H1 (cell line): ENCODE data around the gene RETREG3. TPM values are rescaled to one million over a fixed set of nuclear protein-coding genes. Genes with fewer than 3 reads are reported as not detected.

Experiments used
- CTCF ChIA-PET: fragments of 300-600 bp; sonication (Branson Sonifier 250); formaldehyde crosslinking; loops from one replicate; lab custom pipeline; 2021; ENCODE audit not compliant: partially characterized antibody; lab: Charles Lee
- POLR2A ChIA-PET: fragments of 300-600 bp; sonication (Branson Sonifier 250); formaldehyde crosslinking; loops from one replicate; lab custom pipeline; 2021; ENCODE audit warnings: inconsistent platforms; ENCODE audit not compliant: partially characterized antibody; lab: Charles Lee
- DNase-seq, 2 experiments: peaks; one replicate each; pipeline versions ENCODE4 v3.0.0 to v3.0.0-alpha.2; 2010 to 2022; ENCODE audit warnings: low spot score in 2 of 2, low read depth in 1 of 2, mixed read lengths in 1 of 2
- FAIRE-seq: peaks from 2 replicates; lab custom pipeline; 2011; peaks lifted over from hg19 to GRCh38; lab: Jason Lieb, UNC
- H2AFZ ChIP-seq: 2 replicates; pipeline ENCODE4 v1.8.1; 2012; ENCODE audit warnings: low read length, inconsistent platforms
- H2AK5ac ChIP-seq: 2 replicates; pipeline ENCODE4 v1.6.1; 2013; ENCODE audit warnings: low read depth, low read length
- H2BK120ac ChIP-seq: replicated peaks from 2 replicates; pipeline ENCODE3; 2013; ENCODE audit warnings: low read depth, low read length, inconsistent platforms
- H2BK12ac ChIP-seq: 2 replicates; pipeline ENCODE4 v1.6.1; 2013; ENCODE audit warnings: low read depth, low read length
- H2BK15ac ChIP-seq: 2 replicates; pipeline ENCODE4 v1.6.1; 2013; ENCODE audit warnings: low read length
- H2BK20ac ChIP-seq: 2 replicates; pipeline ENCODE4 v1.6.1; 2013; ENCODE audit warnings: low read length
- H2BK5ac ChIP-seq: 2 replicates; pipeline ENCODE4 v1.6.1; 2013; ENCODE audit warnings: low read depth, low read length
- H3K14ac ChIP-seq: 2 replicates; pipeline ENCODE4 v1.6.1; 2013; ENCODE audit warnings: inconsistent platforms; ENCODE audit not compliant: insufficient read length
- H3K18ac ChIP-seq: 2 replicates; pipeline ENCODE4 v1.6.1; 2013; ENCODE audit warnings: low read length; ENCODE audit errors: extremely low read depth
- H3K23ac ChIP-seq: 2 replicates; pipeline ENCODE4 v1.6.1; 2013; ENCODE audit warnings: inconsistent platforms; ENCODE audit not compliant: insufficient read length
- H3K23me2 ChIP-seq: 2 replicates; pipeline ENCODE4 v1.6.1; 2013; ENCODE audit warnings: low read depth, low read length
- H3K27ac ChIP-seq: 2 replicates; pipeline ENCODE4 v1.6.1; 2011; ENCODE audit warnings: low read depth, low read length, inconsistent platforms
- H3K27me3 ChIP-seq, 4 experiments: replicated peaks in 1 of 4; 1 replicate in 1 of 4; 2 replicates in 3 of 4; pipeline versions ENCODE4 v1.6.1 to v1.8.1; 2011 to 2013; ENCODE audit warnings: low read length in 3 of 4, mild to moderate bottlenecking in 3 of 4, inconsistent platforms in 2 of 4, mixed read lengths in 2 of 4, moderate library complexity in 1 of 4; ENCODE audit not compliant: control insufficient read depth in 3 of 4, insufficient read depth in 3 of 4; ENCODE audit errors: extremely low read depth in 1 of 4
- H3K36me3 ChIP-seq, 4 experiments: 2 replicates each; pipeline versions ENCODE4 v1.6.1 to v1.8.1; 2011 to 2013; ENCODE audit warnings: mild to moderate bottlenecking in 4 of 4, low read length in 3 of 4, moderate library complexity in 2 of 4, control low read depth in 1 of 4, inconsistent platforms in 1 of 4; ENCODE audit not compliant: insufficient read depth in 4 of 4, control insufficient read depth in 2 of 4
- H3K4ac ChIP-seq: replicated peaks from 2 replicates; pipeline ENCODE3; 2013; ENCODE audit warnings: low read length, low read depth, mixed read lengths, inconsistent platforms; ENCODE audit not compliant: insufficient read length
- H3K4me1 ChIP-seq, 4 experiments: replicated peaks in 1 of 4; 1 replicate in 1 of 4; 2 replicates in 3 of 4; pipeline versions ENCODE4 v1.6.1 to v1.8.1; 2011 to 2013; ENCODE audit warnings: low read length in 3 of 4, inconsistent platforms in 2 of 4, mixed read lengths in 1 of 4; ENCODE audit not compliant: insufficient read depth in 4 of 4, control insufficient read depth in 3 of 4
- H3K4me2 ChIP-seq, 2 experiments: 2 replicates each; pipeline versions ENCODE4 v1.6.1 to v1.8.1; 2011 to 2013; ENCODE audit warnings: low read depth in 2 of 2, low read length in 2 of 2, control low read depth in 1 of 2, inconsistent platforms in 1 of 2, mild to moderate bottlenecking in 1 of 2; ENCODE audit not compliant: insufficient read depth in 1 of 2
- H3K4me3 ChIP-seq, 4 experiments: fragments of 200-600, 300-600 bp in 1 of 4; sonication (generic), shearing (Covaris generic), sonication (Bioruptor Twin) in 1 of 4; 2 replicates each; pipeline versions ENCODE4 v1.5.1 to v1.8.1; 2011 to 2016; ENCODE audit warnings: low read length in 4 of 4, low read depth in 3 of 4, control low read depth in 2 of 4, inconsistent platforms in 2 of 4, mild to moderate bottlenecking in 2 of 4, mixed read lengths in 1 of 4, moderate library complexity in 1 of 4; ENCODE audit not compliant: insufficient read depth in 2 of 4; ENCODE audit errors: extremely low read depth in 1 of 4
- H3K56ac ChIP-seq: replicated peaks from 2 replicates; pipeline ENCODE3; 2013; ENCODE audit warnings: low read depth, mild to moderate bottlenecking, mixed read lengths, low read length, inconsistent platforms; ENCODE audit not compliant: insufficient read length
- H3K79me1 ChIP-seq: 2 replicates; pipeline ENCODE4 v1.6.1; 2013; ENCODE audit warnings: low read depth, low read length, control low read depth
- H3K79me2 ChIP-seq, 2 experiments: 2 replicates each; pipeline versions ENCODE4 v1.6.1 to v1.8.1; 2012 to 2013; ENCODE audit warnings: low read length in 2 of 2, mild to moderate bottlenecking in 2 of 2, inconsistent platforms in 1 of 2; ENCODE audit not compliant: insufficient read depth in 2 of 2, control insufficient read depth in 1 of 2
- H3K9ac ChIP-seq, 4 experiments: replicated peaks in 1 of 4; 1 replicate in 1 of 4; 2 replicates in 3 of 4; pipeline versions ENCODE4 v1.6.1 to v1.8.1; 2011 to 2013; ENCODE audit warnings: low read depth in 3 of 4, low read length in 3 of 4, control low read depth in 2 of 4, mild to moderate bottlenecking in 2 of 4, moderate library complexity in 2 of 4, inconsistent platforms in 1 of 4; ENCODE audit errors: extremely low read depth in 1 of 4
- H3K9me3 ChIP-seq, 2 experiments: 2 replicates each; pipeline versions ENCODE4 v1.6.1 to v1.8.1; 2012 to 2013; ENCODE audit warnings: mild to moderate bottlenecking in 2 of 2, moderate library complexity in 2 of 2, control low read depth in 1 of 2, inconsistent platforms in 1 of 2, low read depth in 1 of 2, low read length in 1 of 2, mixed read lengths in 1 of 2; ENCODE audit not compliant: insufficient read depth in 2 of 2
- H4K20me1 ChIP-seq, 2 experiments: replicated peaks in 1 of 2; 2 replicates each; pipeline versions ENCODE3 to v1.8.1; 2011 to 2013; ENCODE audit warnings: inconsistent platforms in 2 of 2, low read length in 2 of 2, mild to moderate bottlenecking in 1 of 2; ENCODE audit not compliant: insufficient read depth in 2 of 2, control insufficient read depth in 1 of 2
- H4K5ac ChIP-seq: 2 replicates; pipeline ENCODE4 v1.6.1; 2013; ENCODE audit warnings: low read length, low read depth, mixed read lengths, inconsistent platforms; ENCODE audit not compliant: insufficient read length
- H4K8ac ChIP-seq: 2 replicates; pipeline ENCODE4 v1.8.0; 2013; ENCODE audit warnings: mild to moderate bottlenecking, moderate library complexity, low read length, inconsistent platforms; ENCODE audit not compliant: insufficient read depth; ENCODE audit errors: extremely low read depth
- H4K91ac ChIP-seq: replicated peaks from 2 replicates; pipeline ENCODE3; 2013; ENCODE audit warnings: low read length, mixed read lengths, inconsistent platforms; ENCODE audit not compliant: insufficient read length
- ASH2L ChIP-seq: fragments of 200-600, 300-600 bp; sonication (generic); IDR thresholded peaks from one replicate; pipeline ENCODE4 v1.7.1; 2017; ENCODE audit warnings: low read length
- ATF3 ChIP-seq: IDR thresholded peaks from 2 replicates; pipeline ENCODE4 v1.6.1; 2011; ENCODE audit warnings: low read depth, mild to moderate bottlenecking, low read length; ENCODE audit not compliant: insufficient read depth
- KDM4A ChIP-seq: IDR thresholded peaks from one replicate; pipeline ENCODE4 v1.7.1; 2012; ENCODE audit warnings: low read depth, mild to moderate bottlenecking, moderate library complexity, low read length, inconsistent platforms; ENCODE audit not compliant: severe bottlenecking
- MAX ChIP-seq: IDR thresholded peaks from 2 replicates; pipeline ENCODE4 v1.6.1; 2012; ENCODE audit warnings: inconsistent platforms
- POLR2AphosphoS5 ChIP-seq: IDR thresholded peaks from 2 replicates; pipeline ENCODE4 v1.6.1; 2011; ENCODE audit warnings: low read depth, low read length
- SIN3A ChIP-seq, 2 experiments: IDR thresholded peaks in 1 of 2; conservative IDR thresholded peaks in 1 of 2; 2 replicates each; pipeline ENCODE4 v1.6.1; 2011 to 2012; ENCODE audit warnings: low read length in 2 of 2, improper control_type of control experiment in 1 of 2, low read depth in 1 of 2, mild to moderate bottlenecking in 1 of 2
- TAF7 ChIP-seq: optimal IDR thresholded peaks from 2 replicates; pipeline ENCODE3; 2011; ENCODE audit warnings: low read depth, mild to moderate bottlenecking, inconsistent platforms, low read length, moderate library complexity, borderline replicate concordance
- TBP ChIP-seq: IDR thresholded peaks from 2 replicates; pipeline ENCODE4 v1.6.1; 2011; ENCODE audit warnings: low read depth, low read length, improper control_type of control experiment
- USF2 ChIP-seq: IDR thresholded peaks from 2 replicates; pipeline ENCODE4 v1.6.1; 2011; ENCODE audit warnings: low read length, improper control_type of control experiment
- YY1 ChIP-seq: IDR thresholded peaks from 2 replicates; pipeline ENCODE4 v1.6.1; 2011; ENCODE audit warnings: low read depth, mild to moderate bottlenecking, low read length
- WGBS, 2 experiments: shearing (Covaris generic) in 1 of 2; methylation state at CpG; one replicate each; pipeline versions ENCODE4 v1.1.6 to v1.1.7; 2013 to 2015; ENCODE audit warnings: low lambda C conversion rate in 2 of 2, mixed read lengths in 2 of 2, inconsistent platforms in 1 of 2, low coverage in 1 of 2, missing lambda C conversion rate in 1 of 2; ENCODE audit not compliant: insufficient replicate concordance in 2 of 2, insufficient coverage in 1 of 2, insufficient read length in 1 of 2; ENCODE audit errors: extremely low coverage in 1 of 2, missing lambda C conversion rate in 1 of 2; 5-methylcytosine and 5-hydroxymethylcytosine counted together
- polyA plus RNA-seq, 7 experiments: library from polyadenylated mRNA; depleted of rRNA in 3 of 7; stranded (reverse) in 5 of 7; unstranded in 2 of 7; fragments of >200 nt in 5 of 7; fragments of 200-250 nt in 2 of 7; gene quantifications; 1 replicate in 5 of 7; 2 replicates in 1 of 7; 4 replicates in 1 of 7; pipeline versions ENCODE4 v1.2.1 to v1.2.3, GENCODE V29; 2011 to 2013; ENCODE audit warnings: missing spikeins in 2 of 7, mixed read lengths in 2 of 7
- total RNA-seq: library from RNA; stranded (reverse); fragmentation: NEBNext Ultra II Directional; extraction: Animal tissue kit (Norgen Biotek cat#: 25700); gene quantifications from 2 replicates; pipeline ENCODE4 v1.2.1, GENCODE V29; 2021

Gene RETREG3
- total and polyA plus RNA-seq, 2 of the 8 experiments (the other 6 are each of a cell fraction or from before 2014, with no cell fraction given) = 23.7 to 42.6 TPM

- Histone ChIP-seq H2BK120ac (peak within 1 kb of the TSS; percentile 56), H2AFZ (0 out of 2 replicates have a peak within 1 kb of the TSS, but pooled peaks have one; percentile 3), H3K4me1 (peaks cover 0 to 15% (median 13%) of the 10 kb centered on the region in 4 experiments; a peak in 6 of 7 replicates), H3K4me2 (peak within 1 kb of the TSS; percentile 94 to 95), H3K23me2 (peaks cover 9% of the 10 kb centered on the region), H2BK12ac (peak within 1 kb of the TSS; percentile 96; the same call in 1 of the 2 replicates), H3K14ac (no peak within 1 kb of the TSS), H2BK5ac (peak within 1 kb of the TSS; percentile 93), H3K27ac (peak within 1 kb of the TSS; percentile 66), H3K4me3 (peak within 1 kb of the TSS; percentile 50 to 72 (median 62)), H3K9ac (peak within 1 kb of the TSS; percentile 56 to 88 (median 66)), H4K20me1 (peaks cover 1 to 2% of the 10 kb centered on the region in 2 experiments), H3K36me3 (peaks cover 0 to 6% (median 2%) of the 10 kb centered on the region in 4 experiments; a peak in 2 of 8 replicates), H3K23ac (no peak within 1 kb of the TSS), H2BK15ac (peak within 1 kb of the TSS; percentile 75; the same call in 1 of the 2 replicates), H3K4ac (peak within 1 kb of the TSS; percentile 97), H3K56ac (peak within 1 kb of the TSS; percentile 34), H3K79me1 (no peaks in the 10 kb centered on the region; the same call in 1 of the 2 replicates), H3K79me2 (no peaks in the 10 kb centered on the region), H4K5ac (peak within 1 kb of the TSS; percentile 70), H2AK5ac (peak within 1 kb of the TSS; percentile 70; the same call in 1 of the 2 replicates), H3K9me3 (no peaks in the 10 kb centered on the region), H3K27me3 (peaks cover 0 to 6% (median 0%) of the 10 kb centered on the region in 4 experiments; a peak in 2 of 7 replicates), H3K18ac (peak within 1 kb of the TSS; percentile 96), H2BK20ac (peak within 1 kb of the TSS; percentile 80; the same call in 1 of the 2 replicates), H4K91ac (peak within 1 kb of the TSS; percentile 45), H4K8ac (peak within 1 kb of the TSS; percentile 95)
- 3% methylated on average over 29 of the region's 40 CpGs; no CpG with 5 or more reads in 1 of the 2 experiments for WGBS, 2 experiments
- POLR2A ChIA-PET = interaction anchor here (0.8 to 4.3 kb wide), 12 partner anchors 9 to 263 kb away, joined by 3 to 43 read pairs (median 4); partner anchors contain the start of genes CAVIN1, CNTD1, COA3 and COASY
- CTCF ChIA-PET = interaction anchor here (1.0 to 5.1 kb wide), 5 partner anchors 9 to 19 kb away, joined by 4 to 28 read pairs (median 10); no protein-coding TSS in a partner anchor
- FAIRE-seq (no peak), DNase-seq (peak in 1 of 2 experiments; percentile 93)
- TF ChIP-seq TBP (peak; percentile 20; the same call in 1 of the 2 replicates), KDM4A (peak; percentile 54), SIN3A (conservative IDR thresholded peaks at IDR 0.05 in 1 of 2, IDR thresholded peaks at IDR 0.05 in 1 of 2; ENCODE audit: low read depth in 1 of 2, low read length in 2 of 2) (peak; percentile 11 to 68; a peak in 2 of 4 replicates), YY1 (no peak), ATF3 (peak; percentile 73; the same call in 1 of the 2 replicates), TAF7 (peak; percentile 16), MAX (peak; percentile 80), POLR2AphosphoS5 (no peak; the same call in 1 of the 2 replicates), USF2 (peak; percentile 90), ASH2L (peak; percentile 9)
Observed at GRCh38 chr17:42536048-42536371, 73.2 kb downstream of the RETREG3 start, which contains the start of gene NAGLU. NAGLU (plus strand) TSS chr17:42536241; CDS start chr17:42536273, 32 bp downstream.
